Measurements from ENCODE around the gene SFTPB. TPM values are rescaled to one million over a fixed set of nuclear protein-coding genes. Genes with fewer than 3 reads are reported as not detected.

The SFTPB gene
- total RNA-seq, 1 donor from 2014 or later: not detected

GRCh38 chr2:85648619-85649018, 19.4 kb downstream of the SFTPB start:
- Histone ChIP-seq H3K36me3 (peaks cover 0 to 88% of the 10 kb centered on the region in 2 donors), H3K4me1 (no peaks in the 10 kb centered on the region), H3K27ac (no peak overlapping the region), H3K4me3 (no peak overlapping the region), H3K27me3 (no peaks in the 10 kb centered on the region), H3K9me3 (no peaks in the 10 kb centered on the region)
- intact Hi-C loops (cut with DNase I): no loop called here
- no peak for DNase-seq (ENCODE audit: extremely low spot score in 2 of 2)
- no peak for TF ChIP-seq POLR2A (IDR thresholded peaks at IDR 0.05)
- no peak for TF ChIP-seq CTCF (IDR thresholded peaks at IDR 0.05)
- TF ChIP-seq POLR2AphosphoS5 (IDR thresholded peaks at IDR 0.05; ENCODE audit: insufficient read depth in 1 of 2, low read depth in 1 of 2): no peak

GRCh38 chr2:85647823-85648526, 20.0 kb downstream of the SFTPB start:
- H3K4me3 ChIP-seq: no peak overlapping the region

GRCh38 chr2:85646166-85646565, 21.8 kb downstream of the SFTPB start:
- Histone ChIP-seq H3K4me3 (no peak overlapping the region), H3K27ac (no peak overlapping the region), H3K27me3 (no peaks in the 10 kb centered on the region), H3K4me1 (no peaks in the 10 kb centered on the region), H3K9me3 (no peaks in the 10 kb centered on the region), H3K36me3 (peaks cover 0 to 99% of the 10 kb centered on the region in 2 donors)
- DNase-seq (ENCODE audit: extremely low spot score in 2 of 2): no peak
- intact Hi-C loops (cut with DNase I): no loop called here
- TF ChIP-seq POLR2A (IDR thresholded peaks at IDR 0.05) (no peak), CTCF (IDR thresholded peaks at IDR 0.05) (no peak), POLR2AphosphoS5 (IDR thresholded peaks at IDR 0.05; ENCODE audit: insufficient read depth in 1 of 2, low read depth in 1 of 2) (no peak)

More at GRCh38 chr2:85647823-85648526, 20.0 kb downstream of the SFTPB start:
- DNase-seq (ENCODE audit: extremely low spot score in 2 of 2): no peak
- no peaks in the 10 kb centered on the region for H3K27me3 ChIP-seq
- no peaks in the 10 kb centered on the region for H3K9me3 ChIP-seq
- TF ChIP-seq CTCF (IDR thresholded peaks at IDR 0.05): no peak
- TF ChIP-seq POLR2AphosphoS5 (IDR thresholded peaks at IDR 0.05; ENCODE audit: insufficient read depth in 1 of 2, low read depth in 1 of 2): no peak
- no peak for TF ChIP-seq POLR2A (IDR thresholded peaks at IDR 0.05)
- peaks cover 0 to 89% of the 10 kb centered on the region in 2 donors for H3K36me3 ChIP-seq
- no peaks in the 10 kb centered on the region for H3K4me1 ChIP-seq
- intact Hi-C loops (cut with DNase I): no loop called here
- H3K27ac ChIP-seq: no peak overlapping the region

GRCh38 chr2:85644909-85645308, 23.1 kb downstream of the SFTPB start:
- no peak overlapping the region for H3K4me3 ChIP-seq
- intact Hi-C loops (cut with DNase I): no loop called here
- TF ChIP-seq CTCF (IDR thresholded peaks at IDR 0.05) (no peak), POLR2A (IDR thresholded peaks at IDR 0.05) (no peak), POLR2AphosphoS5 (IDR thresholded peaks at IDR 0.05; ENCODE audit: insufficient read depth in 1 of 2, low read depth in 1 of 2) (no peak)
- H3K9me3 ChIP-seq: no peaks in the 10 kb centered on the region
- peaks cover 0 to 99% of the 10 kb centered on the region in 2 donors for H3K36me3 ChIP-seq
- no peaks in the 10 kb centered on the region for H3K4me1 ChIP-seq
- no peak overlapping the region for H3K27ac ChIP-seq
- H3K27me3 ChIP-seq: no peaks in the 10 kb centered on the region
- DNase-seq (ENCODE audit: extremely low spot score in 2 of 2): no peak

- Histone ChIP-seq H3K4me1 (no peaks in the 10 kb centered on the region), H3K27ac (no peak overlapping the region), H3K36me3 (peaks cover 0 to 97% of the 10 kb centered on the region in 2 donors), H3K27me3 (no peaks in the 10 kb centered on the region), H3K4me3 (no peak overlapping the region), H3K9me3 (no peaks in the 10 kb centered on the region)
- DNase-seq (ENCODE audit: extremely low spot score in 2 of 2): no peak
- TF ChIP-seq POLR2AphosphoS5 (IDR thresholded peaks at IDR 0.05; ENCODE audit: insufficient read depth in 1 of 2, low read depth in 1 of 2) (no peak), POLR2A (IDR thresholded peaks at IDR 0.05) (no peak), CTCF (IDR thresholded peaks at IDR 0.05) (no peak)
- intact Hi-C loops (cut with DNase I): no loop called here
Measured at GRCh38 chr2:85642725-85643124, 25.3 kb downstream of the SFTPB start.

Data from vagina (tissue), 2 donors.